IPS-NIHi11 (cell line): ENCODE data around the gene LYSMD3.
A peak's percentile ranks its signal among the peaks of the same experiment; 100 is the strongest.

ENCODE experiments used
- DNase-seq: peaks from one replicate; pipeline ENCODE4 v3.0.0; 2012; ENCODE audit warnings: mixed read lengths, low spot score

The LYSMD3 gene

GRCh38 chr5:90479611-90480385 lies 49.6 kb downstream of the LYSMD3 start:
- no peak for DNase-seq

GRCh38 chr5:90477621-90478215 lies 51.7 kb downstream of the LYSMD3 start:
- no peak for DNase-seq

GRCh38 chr5:90477073-90477472 lies 52.3 kb downstream of the LYSMD3 start:
- DNase-seq, result peak; percentile 43

GRCh38 chr5:90476391-90476790 lies 53.0 kb downstream of the LYSMD3 start:
- no peak for DNase-seq

GRCh38 chr5:90475436-90475980 lies 53.9 kb downstream of the LYSMD3 start:
- no peak for DNase-seq

GRCh38 chr5:90474235-90475107 lies 54.9 kb downstream of the LYSMD3 start, which contains the start of the genes MBLAC2 and POLR3G:
MBLAC2 (minus strand) TSS chr5:90474771; CDS start chr5:90474292, 479 bp downstream.
POLR3G (plus strand) TSS chr5:90474864; CDS start chr5:90485568, 10,704 bp downstream.
- peak; percentile 92 for DNase-seq

GRCh38 chr5:90473396-90474234 lies 55.8 kb downstream of the LYSMD3 start:
- DNase-seq, result peak; percentile 34

- no peak for DNase-seq
These were observed 56.5 kb downstream of the LYSMD3 start for GRCh38 chr5:90472783-90473395.
